Urothelium cell line (cell line): Measurements from ENCODE around the gene SAP30.

Source experiments
- DNase-seq: peaks from one replicate; pipeline ENCODE4 v3.0.0; 2011; ENCODE audit warnings: low spot score, mixed read lengths
- FAIRE-seq: peaks from 2 replicates; lab custom pipeline; 2011; peaks lifted over from hg19 to GRCh38; lab: Jason Lieb, UNC

SAP30 gene

GRCh38 chr4:173365359-173365996 lies 5.3 kb upstream of the SAP30 start:
- FAIRE-seq (no peak), DNase-seq (no peak)

DNA sequence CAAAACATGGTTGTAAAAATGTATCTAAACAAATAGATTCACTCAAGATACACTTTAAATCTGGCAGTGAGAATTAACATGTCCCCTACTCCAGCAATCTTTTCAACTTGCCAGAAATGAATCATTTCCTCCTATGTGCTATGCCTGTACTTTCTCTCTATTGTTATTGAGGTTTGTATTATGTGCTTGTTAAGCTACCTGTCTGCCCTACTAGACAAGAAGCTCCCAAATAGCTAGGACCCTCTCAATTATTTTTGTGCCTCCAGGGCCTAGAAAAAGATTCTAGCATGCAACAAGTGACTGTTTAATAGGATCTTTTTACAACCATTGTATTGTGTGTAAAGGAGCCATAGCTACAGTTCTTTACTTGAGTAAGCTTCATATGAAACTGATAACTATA lies 3.5 kb upstream of the SAP30 start:
- DNase-seq, result no peak
- FAIRE-seq, result no peak

GRCh38 chr4:173367946-173368345 lies 2.8 kb upstream of the SAP30 start:
- FAIRE-seq (no peak), DNase-seq (no peak)

GRCh38 chr4:173370130-173370476 lies 651 bp upstream of the SAP30 start:
- peak; percentile 10 for DNase-seq

GRCh38 chr4:173371292-173372192 lies 788 bp downstream of the SAP30 start:
- DNase-seq (peak; percentile 45), FAIRE-seq (no peak)

More at GRCh38 chr4:173370130-173370476, 651 bp upstream of the SAP30 start:
- no peak for FAIRE-seq

GRCh38 chr4:173374588-173374987 lies 3.8 kb downstream of the SAP30 start:
- DNase-seq (no peak), FAIRE-seq (no peak)

DNA sequence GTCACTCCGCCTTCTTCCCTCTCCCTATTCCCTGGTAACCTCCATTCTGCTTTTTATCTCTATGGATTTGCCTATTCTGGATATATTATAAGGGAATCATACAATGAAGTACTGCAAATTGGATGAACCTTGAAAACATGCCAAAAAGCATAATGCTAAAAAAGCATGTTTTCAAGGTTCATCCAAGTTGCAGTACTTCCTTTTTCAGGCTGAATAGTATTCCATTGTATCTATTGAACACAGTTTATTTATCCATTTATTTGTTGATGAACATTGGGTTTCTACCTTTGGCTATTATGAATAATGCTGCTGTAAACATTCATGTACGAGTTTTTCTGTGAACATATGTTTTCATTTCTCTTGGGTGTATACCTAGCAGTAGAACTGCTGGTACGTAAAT lies 9.2 kb downstream of the SAP30 start:
- FAIRE-seq (no peak), DNase-seq (no peak)

GRCh38 chr4:173380987-173381386 lies 10.2 kb downstream of the SAP30 start:
- FAIRE-seq (no peak), DNase-seq (no peak)

DNA sequence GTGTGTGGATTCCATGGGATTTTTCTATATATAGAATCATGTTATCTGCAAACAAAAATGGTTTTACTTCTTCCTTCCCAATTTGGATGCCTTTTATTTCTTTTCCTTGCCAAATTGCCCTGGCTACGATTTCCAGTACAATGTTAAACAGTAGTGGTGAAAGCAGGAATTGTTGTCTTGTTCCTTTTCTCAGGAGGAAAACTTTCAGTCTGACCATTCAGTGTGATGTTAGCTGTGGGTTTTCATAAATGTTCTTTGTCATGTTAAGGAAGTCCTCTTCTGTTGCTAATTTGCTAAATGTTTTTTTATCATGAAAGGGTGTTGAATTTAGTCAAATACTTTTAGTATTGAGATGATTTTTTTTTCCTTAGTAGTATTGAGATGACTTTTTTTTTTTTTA lies 10.9 kb downstream of the SAP30 start:
- DNase-seq (no peak), FAIRE-seq (no peak)

DNA sequence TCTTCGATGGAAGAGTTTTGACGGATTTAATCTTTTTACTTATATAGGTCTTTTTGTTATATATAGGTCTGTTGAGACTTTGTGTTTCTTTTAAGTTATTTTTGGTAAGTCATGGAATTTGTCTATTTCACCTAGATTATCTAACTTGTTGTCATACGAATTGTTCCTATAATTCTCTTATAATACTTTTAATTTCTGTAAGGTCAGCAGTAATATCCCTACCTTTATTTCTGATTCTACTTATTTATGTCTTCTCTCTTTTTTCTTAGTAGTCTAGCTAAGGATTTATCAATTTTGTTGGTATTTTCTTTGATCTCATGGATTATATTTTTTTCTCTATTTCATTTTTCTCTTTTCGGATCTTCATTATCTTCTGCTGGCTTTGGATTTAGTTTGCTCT lies 11.6 kb downstream of the SAP30 start:
- DNase-seq (no peak), FAIRE-seq (no peak)

- no peak for DNase-seq
- no peak for FAIRE-seq
Observed at GRCh38 chr4:173386751-173387150, 16.0 kb downstream of the SAP30 start.

- DNase-seq (no peak), FAIRE-seq (no peak)
Observed at GRCh38 chr4:173391701-173392100, 20.9 kb downstream of the SAP30 start.

DNA sequence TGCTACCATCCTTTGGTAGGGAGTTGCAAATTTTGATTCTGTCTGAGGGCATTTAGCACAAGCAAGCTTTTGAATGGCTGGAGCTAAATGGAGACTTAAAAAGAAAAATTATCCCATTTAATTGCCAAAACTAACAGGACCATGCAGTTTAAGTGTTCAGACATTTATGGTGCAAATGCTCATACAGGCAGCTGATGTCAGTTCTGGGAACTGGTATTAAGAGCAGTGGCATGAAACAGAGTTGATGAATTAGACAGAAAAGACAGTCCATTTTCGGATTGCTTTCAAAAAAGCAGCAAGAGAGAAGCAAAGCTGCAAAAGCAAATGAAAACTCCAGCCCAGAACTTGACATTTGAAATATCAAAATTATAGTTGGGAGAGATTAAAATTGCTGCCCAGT lies 26.9 kb downstream of the SAP30 start:
- DNase-seq, result no peak
- FAIRE-seq, result no peak

- DNase-seq (no peak), FAIRE-seq (no peak)
Observed at GRCh38 chr4:173398220-173398619, 27.5 kb downstream of the SAP30 start.

DNA sequence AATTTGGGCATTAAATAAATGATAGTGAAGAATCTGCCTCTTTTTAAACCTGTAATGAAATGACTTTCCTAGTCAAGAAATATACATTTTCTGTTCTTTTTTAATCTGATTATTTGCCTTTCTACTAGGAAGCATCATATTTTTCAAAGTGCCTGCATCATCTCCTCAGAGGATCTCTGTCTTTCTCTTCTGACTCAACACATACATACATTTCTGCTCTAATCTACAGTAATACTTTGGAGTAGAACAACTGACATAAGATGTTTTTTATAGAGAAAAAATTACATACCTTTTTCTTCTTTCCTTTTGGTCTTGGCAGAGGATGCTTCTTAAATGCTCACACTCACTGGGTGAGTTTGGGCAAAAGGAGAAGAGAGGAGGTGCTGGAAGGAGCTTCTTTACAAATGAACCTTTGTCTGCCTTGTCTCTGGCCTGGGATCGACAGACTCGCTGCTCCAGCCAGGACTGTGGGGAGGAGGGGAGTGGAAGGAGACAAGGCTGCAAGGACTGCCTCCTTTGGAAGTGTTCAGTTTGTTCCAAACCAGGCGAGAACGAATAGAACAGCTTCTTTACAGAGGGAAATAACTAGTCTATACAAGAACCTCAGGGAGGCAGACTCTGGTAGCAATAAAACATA lies 28.1 kb downstream of the SAP30 start, which contains the start of gene SCRG1:
Gene SCRG1 (minus strand): TSS at position 338 of the 637 bp plus-strand sequence. CDS start 7,702 bp downstream, outside the sequence.
- no peak for FAIRE-seq
- no peak for DNase-seq

GRCh38 chr4:173401063-173401462 lies 30.3 kb downstream of the SAP30 start:
- DNase-seq (no peak), FAIRE-seq (no peak)

DNA sequence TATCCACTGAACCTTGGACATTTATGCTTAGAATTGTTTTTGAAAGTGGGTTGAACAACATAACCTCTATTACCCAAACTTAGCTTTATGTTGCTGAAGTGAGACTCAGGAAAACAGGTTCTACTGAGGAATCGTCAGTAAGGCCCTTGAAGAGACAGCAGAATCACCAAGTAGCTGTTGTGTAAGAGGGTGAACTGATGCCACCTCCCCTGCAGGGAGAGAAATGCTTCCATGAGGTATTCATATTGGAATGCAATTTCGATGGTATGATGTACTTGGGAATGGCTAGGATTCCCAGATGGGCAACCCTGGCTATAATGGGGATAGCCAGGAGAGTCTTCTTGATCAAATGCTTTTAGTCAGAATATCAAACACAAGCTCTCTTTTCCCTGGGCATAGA lies 32.3 kb downstream of the SAP30 start:
- no peak for DNase-seq
- FAIRE-seq, result no peak

GRCh38 chr4:173404296-173404865 lies 33.6 kb downstream of the SAP30 start:
- no peak for FAIRE-seq
- DNase-seq, result no peak

GRCh38 chr4:173405840-173406606 lies 35.3 kb downstream of the SAP30 start:
- FAIRE-seq (no peak), DNase-seq (no peak)

DNA sequence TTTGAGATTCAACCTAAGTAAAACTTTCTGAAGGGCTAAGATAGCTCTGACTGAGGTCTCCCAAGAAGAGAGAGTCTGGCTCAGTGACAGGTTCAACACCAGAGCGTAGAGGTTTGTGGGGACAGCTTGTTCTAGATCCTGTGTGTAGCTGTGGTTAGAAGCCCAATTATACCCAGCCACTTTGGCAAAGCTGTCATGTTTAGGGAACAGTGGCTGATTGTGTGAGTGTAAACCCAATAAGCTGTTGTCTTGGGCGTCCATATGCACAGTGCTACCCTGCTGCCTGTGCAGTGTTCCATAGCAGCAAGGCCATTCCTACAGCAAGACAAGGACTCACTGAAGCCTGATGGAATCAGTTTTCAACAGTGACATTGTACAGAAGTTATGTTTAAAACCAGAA lies 39.3 kb downstream of the SAP30 start:
- FAIRE-seq (no peak), DNase-seq (no peak)
